ENCODE results near the gene FGFBP1.

Gene FGFBP1

DNA sequence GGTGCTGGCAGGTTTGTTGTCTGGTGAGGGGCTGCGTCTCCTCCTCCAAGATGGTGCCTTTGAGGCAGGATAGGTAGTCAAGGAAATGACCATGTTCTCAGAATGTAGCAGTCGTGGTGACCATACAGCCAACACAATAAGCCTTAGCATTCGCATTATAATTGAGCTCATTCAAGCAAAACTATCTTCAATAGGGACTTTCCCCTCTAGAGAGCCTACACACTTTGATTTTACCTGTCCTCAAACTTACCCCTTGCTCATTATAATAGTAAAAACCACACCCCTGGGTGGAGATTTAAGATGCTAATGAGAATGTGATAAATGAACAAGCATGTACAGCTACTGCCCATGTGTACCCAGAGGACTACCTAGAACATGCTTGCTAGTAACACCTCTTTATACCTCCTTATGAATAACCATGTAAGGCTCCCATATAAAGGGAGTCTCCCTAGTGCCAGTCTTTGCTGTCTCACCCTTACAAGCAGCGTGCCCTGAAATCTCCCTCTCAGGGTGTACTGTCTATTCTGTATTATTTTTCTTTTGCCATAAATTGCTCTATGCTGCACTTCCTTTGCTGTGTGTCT lies 48.2 kb downstream of the FGFBP1 start:
- Histone ChIP-seq H3K27me3 (ENCODE audit: insufficient read depth, poor library complexity, severe bottlenecking) (no peaks in the 10 kb centered on the region), H3K36me3 (ENCODE audit: low read depth) (no peaks in the 10 kb centered on the region), H3K4me1 (ENCODE audit: insufficient read depth, poor library complexity, severe bottlenecking) (peaks cover 20% of the 10 kb centered on the region), H3K4me3 (ENCODE audit: severe bottlenecking) (no peak overlapping the region), H3K9me3 (ENCODE audit: severe bottlenecking) (no peaks in the 10 kb centered on the region), H3K27ac (ENCODE audit: poor library complexity, severe bottlenecking) (no peak overlapping the region)
- TF ChIP-seq, protein P1, sequence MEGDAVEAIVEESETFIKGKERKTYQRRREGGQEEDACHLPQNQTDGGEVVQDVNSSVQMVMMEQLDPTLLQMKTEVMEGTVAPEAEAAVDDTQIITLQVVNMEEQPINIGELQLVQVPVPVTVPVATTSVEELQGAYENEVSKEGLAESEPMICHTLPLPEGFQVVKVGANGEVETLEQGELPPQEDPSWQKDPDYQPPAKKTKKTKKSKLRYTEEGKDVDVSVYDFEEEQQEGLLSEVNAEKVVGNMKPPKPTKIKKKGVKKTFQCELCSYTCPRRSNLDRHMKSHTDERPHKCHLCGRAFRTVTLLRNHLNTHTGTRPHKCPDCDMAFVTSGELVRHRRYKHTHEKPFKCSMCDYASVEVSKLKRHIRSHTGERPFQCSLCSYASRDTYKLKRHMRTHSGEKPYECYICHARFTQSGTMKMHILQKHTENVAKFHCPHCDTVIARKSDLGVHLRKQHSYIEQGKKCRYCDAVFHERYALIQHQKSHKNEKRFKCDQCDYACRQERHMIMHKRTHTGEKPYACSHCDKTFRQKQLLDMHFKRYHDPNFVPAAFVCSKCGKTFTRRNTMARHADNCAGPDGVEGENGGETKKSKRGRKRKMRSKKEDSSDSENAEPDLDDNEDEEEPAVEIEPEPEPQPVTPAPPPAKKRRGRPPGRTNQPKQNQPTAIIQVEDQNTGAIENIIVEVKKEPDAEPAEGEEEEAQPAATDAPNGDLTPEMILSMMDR (IDR thresholded peaks at IDR 0.05; ENCODE audit: poor library complexity, severe bottlenecking), result no peak
- DNase-seq (ENCODE audit: low spot score), result no peak
- ATAC-seq (ENCODE audit: low read depth), result no peak

DNA sequence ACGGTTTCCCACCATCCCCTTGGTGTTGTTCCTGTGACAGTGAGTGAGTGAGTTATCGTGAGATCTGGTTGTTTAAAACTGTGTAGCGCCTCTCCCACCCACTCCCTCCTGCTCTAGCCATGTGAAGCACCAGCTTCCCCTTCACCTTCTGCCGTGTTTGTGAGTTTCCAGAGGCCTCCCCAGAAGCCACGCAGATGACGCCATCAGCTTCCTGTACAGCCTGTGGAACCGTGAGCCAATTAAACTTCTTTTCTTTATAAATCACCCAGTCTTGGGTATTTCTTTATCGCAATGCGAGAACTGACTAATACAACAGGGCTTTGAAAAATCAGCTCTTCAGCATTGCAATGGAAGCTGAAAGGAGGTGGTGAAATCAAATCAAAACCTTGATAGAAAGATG lies 50.0 kb downstream of the FGFBP1 start:
- TF ChIP-seq, protein P1 (IDR thresholded peaks at IDR 0.05; ENCODE audit: poor library complexity, severe bottlenecking), result no peak
- no peaks in the 10 kb centered on the region for H3K27me3 ChIP-seq (ENCODE audit: insufficient read depth, poor library complexity, severe bottlenecking)
- no peak for DNase-seq (ENCODE audit: low spot score)
- H3K36me3 ChIP-seq (ENCODE audit: low read depth), result no peaks in the 10 kb centered on the region
- no peak overlapping the region for H3K4me3 ChIP-seq (ENCODE audit: severe bottlenecking)
- no peaks in the 10 kb centered on the region for H3K9me3 ChIP-seq (ENCODE audit: severe bottlenecking)
- H3K4me1 ChIP-seq (ENCODE audit: insufficient read depth, poor library complexity, severe bottlenecking), result peaks cover 4% of the 10 kb centered on the region
- ATAC-seq (ENCODE audit: low read depth), result no peak
- no peak overlapping the region for H3K27ac ChIP-seq (ENCODE audit: poor library complexity, severe bottlenecking)

Measured in RWPE2 (cell line).